WERI-Rb-1 (cell line): Measurements from ENCODE around the gene TRIM32.
A peak's percentile ranks its signal among the peaks of the same experiment; 100 is the strongest.

ENCODE experiments used
- DNase-seq: peaks from one replicate; pipeline ENCODE4 v3.0.0-alpha.2; 2020
- H3K27ac ChIP-seq: fragments of 250-450 bp; sonication (Bioruptor Pico); 2 replicates; pipeline ENCODE4 v1.5.1; 2020; ENCODE audit warnings: mild to moderate bottlenecking, moderate library complexity
- H3K27me3 ChIP-seq: fragments of 250-450 bp; sonication (Bioruptor Pico); 2 replicates; pipeline ENCODE4 v1.5.1; 2021; ENCODE audit warnings: mild to moderate bottlenecking, low read depth, moderate library complexity; ENCODE audit not compliant: insufficient read depth, severe bottlenecking
- H3K36me3 ChIP-seq: fragments of 250-450 bp; sonication (Bioruptor Pico); 2 replicates; pipeline ENCODE4 v1.5.1; 2020; ENCODE audit warnings: mild to moderate bottlenecking, moderate library complexity
- H3K4me3 ChIP-seq: 2 replicates; pipeline ENCODE4 v1.5.1; 2011; ENCODE audit warnings: low read depth, mild to moderate bottlenecking, control low read depth, low read length
- H3K9me3 ChIP-seq: fragments of 250-450 bp; sonication (Bioruptor Pico); 2 replicates; pipeline ENCODE4 v1.5.1; 2021; ENCODE audit warnings: mild to moderate bottlenecking, moderate library complexity; ENCODE audit not compliant: severe bottlenecking
- TF ChIP-seq, protein P1 (sequence below): IDR thresholded peaks from 2 replicates; pipeline ENCODE4 v1.5.1; 2011; ENCODE audit warnings: low read depth, mild to moderate bottlenecking, control low read depth, inconsistent platforms, low read length

Gene TRIM32

DNA sequence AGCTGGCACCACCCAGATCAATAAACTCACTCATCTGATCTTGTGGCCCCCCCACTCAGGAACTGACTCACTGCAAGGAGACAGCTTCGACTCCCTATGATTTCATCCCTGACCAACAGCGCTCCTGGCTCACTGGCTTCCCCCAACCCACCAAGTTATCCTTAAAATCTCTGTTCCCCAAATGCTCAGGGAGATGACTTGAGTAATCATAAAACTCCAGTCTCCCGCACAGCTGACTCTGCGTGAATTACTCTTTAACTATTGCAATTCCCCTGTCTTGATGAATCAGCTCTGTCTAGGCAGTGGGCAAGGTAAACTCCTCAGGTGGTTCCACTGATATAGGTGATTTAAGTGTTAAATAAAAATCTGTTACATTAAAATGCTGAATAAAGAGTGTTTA, 1.9 kb upstream of the TRIM32 start:
- no peak overlapping the region for H3K27ac ChIP-seq
- no peak for DNase-seq

DNA sequence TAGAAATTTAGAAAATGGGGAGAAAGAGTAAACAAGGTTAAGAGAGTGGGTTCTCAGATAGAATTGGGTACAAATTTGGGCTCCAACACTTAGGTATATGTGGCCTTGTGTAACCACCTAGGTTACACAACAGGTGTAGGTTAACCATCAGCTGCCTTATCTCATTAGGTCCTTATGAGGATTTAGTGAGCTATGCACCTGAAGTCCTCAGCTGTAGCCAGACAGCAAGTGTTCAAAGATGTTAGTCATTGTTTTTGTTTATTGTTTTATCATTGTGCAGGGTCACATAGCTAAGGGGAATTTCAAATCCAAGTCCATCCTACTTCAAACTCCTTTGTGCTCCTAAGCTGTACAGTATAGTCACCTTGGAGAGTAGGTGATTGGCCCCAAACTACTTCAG, 970 bp upstream of the TRIM32 start:
- H3K27ac ChIP-seq, result no peak overlapping the region; the same call in 1 of the 2 replicates
- peaks cover 12% of the 10 kb centered on the region for H3K9me3 ChIP-seq
- DNase-seq, result no peak
- no peaks in the 10 kb centered on the region for H3K36me3 ChIP-seq
- TF ChIP-seq, protein P1, sequence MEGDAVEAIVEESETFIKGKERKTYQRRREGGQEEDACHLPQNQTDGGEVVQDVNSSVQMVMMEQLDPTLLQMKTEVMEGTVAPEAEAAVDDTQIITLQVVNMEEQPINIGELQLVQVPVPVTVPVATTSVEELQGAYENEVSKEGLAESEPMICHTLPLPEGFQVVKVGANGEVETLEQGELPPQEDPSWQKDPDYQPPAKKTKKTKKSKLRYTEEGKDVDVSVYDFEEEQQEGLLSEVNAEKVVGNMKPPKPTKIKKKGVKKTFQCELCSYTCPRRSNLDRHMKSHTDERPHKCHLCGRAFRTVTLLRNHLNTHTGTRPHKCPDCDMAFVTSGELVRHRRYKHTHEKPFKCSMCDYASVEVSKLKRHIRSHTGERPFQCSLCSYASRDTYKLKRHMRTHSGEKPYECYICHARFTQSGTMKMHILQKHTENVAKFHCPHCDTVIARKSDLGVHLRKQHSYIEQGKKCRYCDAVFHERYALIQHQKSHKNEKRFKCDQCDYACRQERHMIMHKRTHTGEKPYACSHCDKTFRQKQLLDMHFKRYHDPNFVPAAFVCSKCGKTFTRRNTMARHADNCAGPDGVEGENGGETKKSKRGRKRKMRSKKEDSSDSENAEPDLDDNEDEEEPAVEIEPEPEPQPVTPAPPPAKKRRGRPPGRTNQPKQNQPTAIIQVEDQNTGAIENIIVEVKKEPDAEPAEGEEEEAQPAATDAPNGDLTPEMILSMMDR, result no peak
- H3K27me3 ChIP-seq, result no peaks in the 10 kb centered on the region
- peak overlapping the region; percentile 66; the same call in 1 of the 2 replicates for H3K4me3 ChIP-seq

More for the DNA sequence above, 1.9 kb upstream of the TRIM32 start:
- Histone ChIP-seq H3K27me3 (no peaks in the 10 kb centered on the region), H3K36me3 (no peaks in the 10 kb centered on the region), H3K4me3 (no peak overlapping the region), H3K9me3 (peaks cover 12% of the 10 kb centered on the region)
- TF ChIP-seq, protein P1, result no peak

GRCh38 chr9:116686693-116687073, 422 bp upstream of the TRIM32 start:
- H3K27ac ChIP-seq, result peak overlapping the region; percentile 68
- no peak for DNase-seq
- no peaks in the 10 kb centered on the region for H3K27me3 ChIP-seq
- H3K9me3 ChIP-seq, result peaks cover 12% of the 10 kb centered on the region
- TF ChIP-seq, protein P1, result no peak
- H3K4me3 ChIP-seq, result peak overlapping the region; percentile 66
- H3K36me3 ChIP-seq, result peaks cover 3% of the 10 kb centered on the region; the same call in 1 of the 2 replicates

GRCh38 chr9:116687754-116688135, 640 bp downstream of the TRIM32 start:
- TF ChIP-seq, protein P1, result no peak
- DNase-seq, result peak; percentile 21
- peak overlapping the region; percentile 68 for H3K27ac ChIP-seq

DNA sequence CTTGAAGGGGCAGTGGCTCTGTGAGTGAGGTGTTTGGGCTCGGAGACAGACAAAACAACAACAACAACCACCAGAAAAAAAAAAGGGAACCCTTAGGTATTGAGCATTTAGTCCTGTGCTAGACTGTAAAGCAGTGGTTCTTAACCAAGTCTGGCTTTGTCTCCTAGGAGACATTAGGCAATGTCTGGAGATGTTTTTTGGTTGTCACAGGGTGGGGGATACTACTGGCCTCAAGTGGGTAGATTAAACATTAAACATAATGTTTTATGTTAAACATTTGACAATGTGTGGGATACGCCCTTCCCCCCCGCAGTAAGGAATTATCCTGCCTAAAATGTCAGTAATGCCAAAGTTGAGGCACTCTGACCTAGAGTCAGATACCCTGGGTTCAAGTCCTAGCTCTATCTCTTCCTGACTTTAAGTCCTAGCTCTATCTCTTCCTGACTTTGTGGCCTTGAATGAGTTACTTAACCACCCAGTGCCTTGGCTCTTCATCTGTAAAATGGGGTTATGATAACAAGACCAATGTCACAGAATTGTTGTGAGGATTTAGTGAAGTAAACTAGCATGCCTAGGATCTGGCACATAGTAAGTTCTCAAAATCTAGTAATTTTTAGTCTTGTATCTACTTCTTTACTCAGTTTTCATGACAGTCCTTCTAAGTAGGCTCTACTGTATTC, 1.8 kb downstream of the TRIM32 start:
- TF ChIP-seq, protein P1, result no peak
- Histone ChIP-seq H3K9me3 (no peaks in the 10 kb centered on the region), H3K27ac (no peak overlapping the region), H3K36me3 (peaks cover 14% of the 10 kb centered on the region), H3K27me3 (no peaks in the 10 kb centered on the region), H3K4me3 (no peak overlapping the region; the same call in 1 of the 2 replicates)
- DNase-seq, result no peak

More at GRCh38 chr9:116687754-116688135, 640 bp downstream of the TRIM32 start:
- peak overlapping the region; percentile 66 for H3K4me3 ChIP-seq
- H3K27me3 ChIP-seq, result no peaks in the 10 kb centered on the region
- H3K9me3 ChIP-seq, result peaks cover 6% of the 10 kb centered on the region
- peaks cover 3% of the 10 kb centered on the region; the same call in 1 of the 2 replicates for H3K36me3 ChIP-seq
